Kidney (tissue), 14 donors: Measurements from ENCODE around the gene AMFR. TPM values are rescaled to one million over a fixed set of nuclear protein-coding genes. Genes with fewer than 3 reads are reported as not detected.

Experiments used
- DNase-seq, 5 donors: peaks; one replicate each; pipeline ENCODE4 v3.0.0-alpha.2; 2013 to 2020
- FAIRE-seq: peaks from 2 replicates; lab custom pipeline; 2012; peaks lifted over from hg19 to GRCh38; lab: Jason Lieb, UNC
- H3K27ac ChIP-seq, 2 donors: one replicate each; pipeline ENCODE4 v1.7.0; 2013; ENCODE audit warnings: low read depth in 2 of 2, low read length in 2 of 2, inconsistent platforms in 1 of 2
- H3K27me3 ChIP-seq: one replicate; pipeline ENCODE4 v1.7.1; 2013; ENCODE audit warnings: low read length, inconsistent platforms; ENCODE audit not compliant: control insufficient read depth, insufficient read depth
- H3K36me3 ChIP-seq, 3 donors: one replicate each; pipeline versions ENCODE4 v1.7.0 to v1.7.1; 2013; ENCODE audit warnings: low read length in 3 of 3, control low read depth in 1 of 3, inconsistent platforms in 1 of 3; ENCODE audit not compliant: insufficient read depth in 3 of 3, control insufficient read depth in 2 of 3
- H3K4me1 ChIP-seq, 3 donors: one replicate each; pipeline versions ENCODE4 v1.7.0 to v1.7.1; 2013; ENCODE audit warnings: low read length in 3 of 3, inconsistent platforms in 1 of 3, low read depth in 1 of 3; ENCODE audit not compliant: control insufficient read depth in 2 of 3, insufficient read depth in 2 of 3
- H3K4me3 ChIP-seq, 3 donors: one replicate each; pipeline versions ENCODE4 v1.7.0 to v1.8.1; 2013; ENCODE audit warnings: low read length in 3 of 3, control low read depth in 1 of 3, inconsistent platforms in 1 of 3
- H3K9ac ChIP-seq, 3 donors: one replicate each; pipeline versions ENCODE4 v1.7.0 to v1.7.1; 2013; ENCODE audit warnings: low read length in 3 of 3, control low read depth in 1 of 3, inconsistent platforms in 1 of 3
- H3K9me3 ChIP-seq, 3 donors: one replicate each; pipeline versions ENCODE4 v1.7.0 to v1.7.1; 2013; ENCODE audit warnings: low read length in 3 of 3, control low read depth in 1 of 3, inconsistent platforms in 1 of 3; ENCODE audit not compliant: control insufficient read depth in 2 of 3, insufficient read depth in 1 of 3
- CTCF ChIP-seq: IDR thresholded peaks from 3 replicates; pipeline ENCODE4 v1.5.1; 2012; ENCODE audit warnings: mild to moderate bottlenecking, moderate library complexity, borderline replicate concordance; ENCODE audit not compliant: insufficient read depth; ENCODE audit errors: extremely low read depth
- intact Hi-C: fragments of 100-400 bp; cut with DNase I; formaldehyde crosslinking; loops from one replicate; pipeline ENCODE4 v1.11.1; 2022
- polyA plus RNA-seq: library from polyadenylated mRNA; stranded (reverse); fragments of 350-450 nt; fragmentation: Illumina TruSeq; extraction: RNeasy Lipid Tissue Mini Kit (QIAGEN cat#74804); gene quantifications from one replicate; pipeline ENCODE4 v1.2.3, GENCODE V29; 2014; ENCODE audit warnings: low read depth, low replicate concordance; ENCODE audit not compliant: insufficient read depth
- total RNA-seq: library from RNA; stranded (reverse); fragmentation: NEBNext Ultra II Directional; extraction: Animal tissue kit (Norgen Biotek cat#: 25700); gene quantifications from one replicate; pipeline ENCODE4 v1.2.1, GENCODE V29; 2021
- donor health status: control.
- donor health status: control.
- donor health status: control.
- donor health status: control.
- donor health status: control.
- donor health status: DM: yes; HTN: yes; CAD: no.
- donor health status: Normal renal cell carcinoma (clear cell type).

AMFR gene
- total and polyA plus RNA-seq, 2 donors from 2014 or later, result 143 to 163 TPM

DNA sequence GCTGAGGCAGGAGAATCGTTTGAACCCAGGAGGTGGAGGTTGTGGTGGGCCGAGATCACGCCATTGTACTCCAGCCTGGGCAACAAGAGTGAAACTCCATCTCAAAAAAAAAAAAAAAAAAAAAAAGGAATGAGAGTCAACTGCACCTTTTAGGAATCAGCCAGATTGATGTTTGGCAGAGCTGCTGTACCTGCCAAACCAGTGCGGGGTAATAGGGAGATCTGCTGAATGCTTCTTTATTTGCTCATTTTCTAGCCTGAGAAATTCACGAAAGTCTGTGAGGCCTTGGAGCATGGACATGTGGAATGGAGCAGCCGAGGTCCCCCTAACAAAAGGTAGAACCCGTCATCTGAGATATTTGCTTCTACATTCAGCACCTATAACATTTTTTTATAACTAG is 44.4 kb upstream of the AMFR start:
- TF ChIP-seq CTCF, result no peak
- Histone ChIP-seq H3K27ac (no peak overlapping the region), H3K4me3 (no peak overlapping the region), H3K9ac (no peak overlapping the region), H3K36me3 (peaks cover 16 to 56% (median 44%) of the 10 kb centered on the region in 3 donors), H3K4me1 (no peaks in the 10 kb centered on the region), H3K9me3 (no peaks in the 10 kb centered on the region), H3K27me3 (no peaks in the 10 kb centered on the region)
- no peak for DNase-seq
- intact Hi-C loops, result no loop called here
- no peak for FAIRE-seq

GRCh38 chr16:56468800-56469199 is 43.5 kb upstream of the AMFR start:
- H3K9me3 ChIP-seq, result no peaks in the 10 kb centered on the region
- H3K27me3 ChIP-seq, result no peaks in the 10 kb centered on the region
- DNase-seq (no peak), FAIRE-seq (no peak)
- intact Hi-C loops, result no loop called here
- no peak for TF ChIP-seq CTCF
- H3K4me3 ChIP-seq, result no peak overlapping the region
- H3K27ac ChIP-seq, result no peak overlapping the region
- H3K36me3 ChIP-seq, result peaks cover 16 to 56% (median 49%) of the 10 kb centered on the region in 3 donors
- no peak overlapping the region for H3K9ac ChIP-seq
- H3K4me1 ChIP-seq, result no peaks in the 10 kb centered on the region

GRCh38 chr16:56466344-56466743 is 41.0 kb upstream of the AMFR start:
- FAIRE-seq, result no peak
- intact Hi-C loops, result no loop called here
- H3K36me3 ChIP-seq, result peaks cover 16 to 48% (median 45%) of the 10 kb centered on the region in 3 donors
- H3K4me3 ChIP-seq, result no peak overlapping the region
- no peaks in the 10 kb centered on the region for H3K9me3 ChIP-seq
- H3K4me1 ChIP-seq, result no peaks in the 10 kb centered on the region
- no peak for DNase-seq
- TF ChIP-seq CTCF, result no peak
- H3K9ac ChIP-seq, result no peak overlapping the region
- H3K27ac ChIP-seq, result no peak overlapping the region
- no peaks in the 10 kb centered on the region for H3K27me3 ChIP-seq

GRCh38 chr16:56463153-56463552 is 37.8 kb upstream of the AMFR start:
- Histone ChIP-seq H3K27me3 (no peaks in the 10 kb centered on the region), H3K9me3 (no peaks in the 10 kb centered on the region), H3K36me3 (peaks cover 6 to 36% (median 31%) of the 10 kb centered on the region in 3 donors), H3K4me1 (no peaks in the 10 kb centered on the region), H3K27ac (no peak overlapping the region), H3K4me3 (no peak overlapping the region), H3K9ac (no peak overlapping the region)
- TF ChIP-seq CTCF, result no peak
- no peak for DNase-seq
- intact Hi-C loops, result no loop called here
- no peak for FAIRE-seq
